CD4-positive, alpha-beta memory T cell (primary cell): Measurements from ENCODE around the gene DSTN. TPM values are rescaled to one million over a fixed set of nuclear protein-coding genes. Genes with fewer than 3 reads are reported as not detected.

ENCODE experiments used
- CTCF ChIA-PET: fragments of 350-600 bp; sonication (Branson Sonifier 250); formaldehyde crosslinking; loops from one replicate; lab custom pipeline; 2021; ENCODE audit warnings: inconsistent platforms; ENCODE audit not compliant: partially characterized antibody; lab: Charles Lee
- POLR2A ChIA-PET: fragments of 350-600 bp; sonication (Branson Sonifier 250); formaldehyde crosslinking; loops from one replicate; lab custom pipeline; 2021; ENCODE audit not compliant: partially characterized antibody; lab: Charles Lee
- DNase-seq, 5 donors: peaks; one replicate each; pipeline versions ENCODE4 v3.0.0 to v3.0.0-alpha.2; 2020 to 2022; ENCODE audit warnings: mixed read lengths in 1 of 5
- H3K27ac ChIP-seq: one replicate; pipeline ENCODE4 v1.7.0; 2013; ENCODE audit warnings: low read depth, low read length
- H3K27me3 ChIP-seq: 2 replicates; pipeline ENCODE4 v1.7.0; 2013; ENCODE audit warnings: mild to moderate bottlenecking, low read length, moderate library complexity; ENCODE audit not compliant: insufficient read depth
- H3K36me3 ChIP-seq: 2 replicates; pipeline ENCODE4 v1.7.0; 2013; ENCODE audit warnings: mild to moderate bottlenecking, low read length, moderate library complexity; ENCODE audit not compliant: insufficient read depth
- H3K4me1 ChIP-seq: 2 replicates; pipeline ENCODE4 v1.7.0; 2013; ENCODE audit warnings: mild to moderate bottlenecking, low read length, moderate library complexity; ENCODE audit not compliant: insufficient read depth
- H3K4me3 ChIP-seq, 2 donors: one replicate each; pipeline ENCODE4 v1.7.0; 2013; ENCODE audit warnings: low read length in 2 of 2, mild to moderate bottlenecking in 1 of 2
- H3K9me3 ChIP-seq, 2 donors: one replicate each; pipeline ENCODE4 v1.7.0; 2013; ENCODE audit warnings: low read length in 2 of 2, control low read depth in 1 of 2; ENCODE audit not compliant: control insufficient read depth in 1 of 2
- H3K27ac Mint-ChIP-seq, 7 donors: one replicate each; pipeline ENCODE4 v1.8.0; 2020 to 2021; ENCODE audit warnings: mixed read lengths in 7 of 7, mild to moderate bottlenecking in 6 of 7, inconsistent platforms in 3 of 7, moderate library complexity in 3 of 7
- H3K27me3 Mint-ChIP-seq, 2 donors: one replicate each; pipeline ENCODE4 v1.8.0; 2020 to 2021; ENCODE audit warnings: mixed read lengths in 2 of 2
- H3K36me3 Mint-ChIP-seq, 2 donors: one replicate each; pipeline ENCODE4 v1.8.0; 2020 to 2021; ENCODE audit warnings: mixed read lengths in 2 of 2, inconsistent platforms in 1 of 2, mild to moderate bottlenecking in 1 of 2
- H3K4me1 Mint-ChIP-seq, 4 donors: one replicate each; pipeline ENCODE4 v1.8.0; 2020 to 2021; ENCODE audit warnings: mixed read lengths in 4 of 4, mild to moderate bottlenecking in 1 of 4
- H3K4me3 Mint-ChIP-seq, 8 donors: one replicate each; pipeline ENCODE4 v1.8.0; 2020 to 2021; ENCODE audit warnings: mixed read lengths in 8 of 8, mild to moderate bottlenecking in 7 of 8, moderate library complexity in 6 of 8, inconsistent platforms in 3 of 8
- H3K9me3 Mint-ChIP-seq, 8 donors: one replicate each; pipeline ENCODE4 v1.8.0; 2020 to 2021; ENCODE audit warnings: mixed read lengths in 8 of 8, mild to moderate bottlenecking in 5 of 8, inconsistent platforms in 3 of 8, moderate library complexity in 1 of 8
- intact Hi-C: fragments of 100-400 bp; cut with micrococcal nuclease; formaldehyde crosslinking; loops from one replicate; pipeline ENCODE4 v1.15.1; 2023
- polyA plus RNA-seq, 2 donors: library from polyadenylated mRNA; unstranded; fragments of 300-500 nt; fragmentation: Illumina TruSeq; gene quantifications; one replicate each; pipeline ENCODE4 v1.2.3, GENCODE V29; 2021
- total RNA-seq, 2 experiments: library from RNA; stranded (reverse); gene quantifications; one replicate each; pipeline ENCODE4 v1.2.3, GENCODE V29; 2021

Gene DSTN
- 10 to 100 TPM; 43.1 to 49.1 TPM for total RNA-seq
- polyA plus RNA-seq, result 100 to 1,000 TPM; 147 to 212 TPM

- ChIA-PET CTCF (interaction anchor here (0.7 to 3.1 kb wide), 10 partner anchors 11 to 328 kb away, joined by 3 to 18 read pairs (median 6); partner anchors contain the start of gene RRBP1), POLR2A (interaction anchor here (0.8 to 4.7 kb wide), 17 partner anchors 13 to 568 kb away, joined by 3 to 63 read pairs (median 5); partner anchors contain the start of genes BFSP1, KAT14, MGME1 and PET117)
- peak within 1 kb of the TSS; percentile 70 to 97 (median 96) for H3K27ac Mint-ChIP-seq
- peak; percentile 87 to 91 (median 90) for DNase-seq
- no peaks in the 10 kb centered on the region for H3K27me3 Mint-ChIP-seq
- peak within 1 kb of the TSS; percentile 73 to 84 for H3K4me3 ChIP-seq
- H3K36me3 ChIP-seq, result no peaks in the 10 kb centered on the region
- peaks cover 23 to 37% (median 28%) of the 10 kb centered on the region in 4 donors for H3K4me1 Mint-ChIP-seq
- no peaks in the 10 kb centered on the region for H3K27me3 ChIP-seq
- H3K4me3 Mint-ChIP-seq, result peak within 1 kb of the TSS; percentile 94 to 97 (median 96)
- no peaks in the 10 kb centered on the region for H3K9me3 ChIP-seq
- peaks cover 0 to 18% of the 10 kb centered on the region in 2 donors for H3K36me3 Mint-ChIP-seq
- H3K27ac ChIP-seq, result peak within 1 kb of the TSS; percentile 83
- intact Hi-C loops, result loop anchor here (1.0 to 2.0 kb wide), 6 partner anchors 41 to 719 kb away; partner anchors contain the start of genes KAT14, MGME1, PET117 and RRBP1
- H3K4me1 ChIP-seq, result peaks cover 35% of the 10 kb centered on the region
- no peaks in the 10 kb centered on the region for H3K9me3 Mint-ChIP-seq
These were observed at the start of gene DSTN for GRCh38 chr20:17569616-17570346. TSS of gene DSTN (plus strand) at chr20:17570075. CDS start at chr20:17570209, 134 bp downstream.

DNA sequence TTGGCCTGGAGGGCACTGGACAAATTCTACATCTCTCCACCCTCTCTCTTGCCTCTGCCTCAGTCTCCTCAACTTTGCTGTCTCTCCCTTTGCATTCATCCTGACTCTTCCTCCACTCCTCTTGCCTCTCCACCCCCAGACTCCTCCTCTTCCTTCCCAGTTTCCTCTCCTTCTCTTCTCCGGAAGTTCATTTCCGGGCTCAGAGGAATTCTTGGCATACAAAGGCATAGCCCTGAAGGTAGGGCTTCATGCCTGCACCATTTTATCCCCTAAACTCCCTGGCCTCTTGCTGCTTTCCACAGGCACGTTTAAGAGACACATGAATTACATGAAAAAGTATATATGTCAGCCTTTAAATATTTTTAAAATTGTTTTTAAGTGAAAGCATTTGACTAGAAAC is 49.3 kb upstream of the DSTN start:
- Mint-ChIP-seq H3K4me1 (peaks cover 3 to 10% (median 6%) of the 10 kb centered on the region in 4 donors), H3K9me3 (no peaks in the 10 kb centered on the region), H3K4me3 (no peak overlapping the region), H3K27me3 (no peaks in the 10 kb centered on the region), H3K36me3 (no peaks in the 10 kb centered on the region), H3K27ac (peak overlapping the region in 2 of 7 donors; percentile 42 to 91)
- POLR2A ChIA-PET, result no interaction called here
- no peak overlapping the region for H3K27ac ChIP-seq
- no peak for DNase-seq
- H3K36me3 ChIP-seq, result no peaks in the 10 kb centered on the region
- H3K4me1 ChIP-seq, result no peaks in the 10 kb centered on the region
- H3K4me3 ChIP-seq, result no peak overlapping the region
- intact Hi-C loops, result no loop called here
- CTCF ChIA-PET, result interaction anchor here (3.1 kb wide), 1 partner anchor 15 kb away, joined by 14 read pairs; no protein-coding TSS in a partner anchor
- no peaks in the 10 kb centered on the region for H3K27me3 ChIP-seq
- no peaks in the 10 kb centered on the region for H3K9me3 ChIP-seq

GRCh38 chr20:17522528-17522927 is 47.3 kb upstream of the DSTN start:
- Histone ChIP-seq H3K9me3 (no peaks in the 10 kb centered on the region), H3K27ac (no peak overlapping the region), H3K27me3 (no peaks in the 10 kb centered on the region), H3K36me3 (no peaks in the 10 kb centered on the region), H3K4me3 (no peak overlapping the region), H3K4me1 (no peaks in the 10 kb centered on the region)
- Mint-ChIP-seq H3K4me3 (no peak overlapping the region), H3K27ac (no peak overlapping the region), H3K27me3 (no peaks in the 10 kb centered on the region), H3K4me1 (peaks cover 0 to 3% (median 3%) of the 10 kb centered on the region in 4 donors), H3K36me3 (no peaks in the 10 kb centered on the region), H3K9me3 (no peaks in the 10 kb centered on the region)
- DNase-seq, result no peak
- intact Hi-C loops, result no loop called here
- POLR2A ChIA-PET, result no interaction called here
- CTCF ChIA-PET, result no interaction called here

- CTCF ChIA-PET, result interaction anchor here (1.8 kb wide), 1 partner anchor 18 kb away, joined by 5 read pairs; no protein-coding TSS in a partner anchor
These were observed 46.5 kb upstream of the DSTN start for GRCh38 chr20:17523326-17523725.

DNA sequence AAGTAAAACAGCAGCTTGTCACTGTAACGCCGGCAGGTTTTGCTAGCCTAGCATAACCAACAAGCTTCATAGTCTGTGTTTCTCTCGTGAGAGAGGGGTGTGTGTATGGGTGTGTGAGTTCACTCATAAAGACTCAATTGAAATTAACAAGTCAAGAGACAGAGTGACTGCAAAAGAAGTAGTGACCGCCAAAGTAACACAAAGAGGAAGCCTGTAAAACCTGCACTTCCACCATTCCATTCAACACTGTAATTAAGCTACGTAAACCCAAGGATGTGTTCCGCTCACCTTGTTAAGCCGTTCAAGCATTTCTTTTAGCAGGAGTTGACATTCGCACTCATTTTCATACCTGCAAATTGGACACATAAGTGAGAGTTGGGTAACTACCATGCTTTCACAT is 45.3 kb upstream of the DSTN start:
- H3K4me3 Mint-ChIP-seq, result no peak overlapping the region
- ChIA-PET POLR2A (no interaction called here), CTCF (interaction anchor here (0.6 to 1.8 kb wide), 3 partner anchors 19 to 123 kb away, joined by 3 to 5 read pairs (median 3); no protein-coding TSS in a partner anchor)
- H3K36me3 Mint-ChIP-seq, result no peaks in the 10 kb centered on the region
- H3K27me3 Mint-ChIP-seq, result no peaks in the 10 kb centered on the region
- H3K27ac ChIP-seq, result no peak overlapping the region
- H3K9me3 ChIP-seq, result no peaks in the 10 kb centered on the region
- intact Hi-C loops, result no loop called here
- no peaks in the 10 kb centered on the region for H3K9me3 Mint-ChIP-seq
- H3K4me3 ChIP-seq, result no peak overlapping the region
- peaks cover 0 to 3% (median 3%) of the 10 kb centered on the region in 4 donors for H3K4me1 Mint-ChIP-seq
- DNase-seq, result no peak
- no peaks in the 10 kb centered on the region for H3K36me3 ChIP-seq
- H3K27ac Mint-ChIP-seq, result no peak overlapping the region
- no peaks in the 10 kb centered on the region for H3K27me3 ChIP-seq
- H3K4me1 ChIP-seq, result no peaks in the 10 kb centered on the region

More at GRCh38 chr20:17523326-17523725, 46.5 kb upstream of the DSTN start:
- Histone ChIP-seq H3K27ac (no peak overlapping the region), H3K36me3 (no peaks in the 10 kb centered on the region), H3K9me3 (no peaks in the 10 kb centered on the region), H3K27me3 (no peaks in the 10 kb centered on the region), H3K4me1 (no peaks in the 10 kb centered on the region), H3K4me3 (no peak overlapping the region)
- Mint-ChIP-seq H3K36me3 (no peaks in the 10 kb centered on the region), H3K27me3 (no peaks in the 10 kb centered on the region), H3K4me3 (no peak overlapping the region), H3K4me1 (peaks cover 0 to 3% (median 3%) of the 10 kb centered on the region in 4 donors), H3K27ac (no peak overlapping the region), H3K9me3 (no peaks in the 10 kb centered on the region)
- intact Hi-C loops, result no loop called here
- DNase-seq, result no peak
- POLR2A ChIA-PET, result no interaction called here

DNA sequence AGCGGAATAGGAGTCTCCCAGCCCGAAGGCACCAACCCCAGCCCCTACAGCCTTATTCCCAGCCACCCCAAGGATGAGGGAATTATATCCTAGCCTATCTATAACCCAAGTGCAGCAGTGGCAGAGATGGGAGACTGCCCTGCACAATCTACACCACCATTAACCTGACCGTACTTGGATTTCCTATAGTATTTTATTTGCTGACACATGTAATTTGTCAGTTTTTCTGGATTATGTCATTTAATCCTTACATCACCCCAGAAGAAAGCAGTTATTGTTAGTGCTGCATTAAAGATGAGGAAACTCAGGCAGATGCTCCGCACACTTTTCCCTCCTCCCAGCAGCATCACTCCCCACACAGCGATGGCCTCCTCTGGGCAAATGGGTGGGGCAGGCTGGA is 44.7 kb upstream of the DSTN start:
- Histone ChIP-seq H3K4me3 (no peak overlapping the region), H3K27ac (no peak overlapping the region), H3K27me3 (no peaks in the 10 kb centered on the region), H3K36me3 (no peaks in the 10 kb centered on the region), H3K9me3 (no peaks in the 10 kb centered on the region), H3K4me1 (peaks cover 1% of the 10 kb centered on the region)
- Mint-ChIP-seq H3K27me3 (no peaks in the 10 kb centered on the region), H3K4me1 (peaks cover under 1 to 4% (median 3%) of the 10 kb centered on the region in 4 donors), H3K4me3 (peak overlapping the region in 1 of 8 donors; percentile 31), H3K36me3 (no peaks in the 10 kb centered on the region), H3K9me3 (no peaks in the 10 kb centered on the region), H3K27ac (no peak overlapping the region)
- no peak for DNase-seq
- intact Hi-C loops, result no loop called here
- ChIA-PET POLR2A (interaction anchor here (0.9 kb wide), 1 partner anchor 20 kb away, joined by 3 read pairs; no protein-coding TSS in a partner anchor), CTCF (interaction anchor here (0.6 to 1.5 kb wide), 2 partner anchors 21 to 123 kb away, joined by 3 read pairs; no protein-coding TSS in a partner anchor)

- DNase-seq, result peak in 2 of 5 donors; percentile 32 to 38
- Mint-ChIP-seq H3K27me3 (peaks cover 2 to 4% of the 10 kb centered on the region in 2 donors), H3K4me3 (no peak overlapping the region), H3K27ac (peak overlapping the region in 1 of 7 donors; percentile 80), H3K36me3 (no peaks in the 10 kb centered on the region), H3K9me3 (no peaks in the 10 kb centered on the region), H3K4me1 (peaks cover 4 to 7% (median 6%) of the 10 kb centered on the region in 4 donors)
- ChIA-PET CTCF (interaction anchor here (1.5 kb wide), 1 partner anchor 122 kb away, joined by 3 read pairs; no protein-coding TSS in a partner anchor), POLR2A (interaction anchor here (0.9 kb wide), 1 partner anchor 20 kb away, joined by 3 read pairs; no protein-coding TSS in a partner anchor)
- H3K36me3 ChIP-seq, result no peaks in the 10 kb centered on the region
- no peaks in the 10 kb centered on the region for H3K9me3 ChIP-seq
- H3K27me3 ChIP-seq, result no peaks in the 10 kb centered on the region
- no peak overlapping the region for H3K4me3 ChIP-seq
- H3K27ac ChIP-seq, result no peak overlapping the region
- peaks cover 6% of the 10 kb centered on the region for H3K4me1 ChIP-seq
- intact Hi-C loops, result no loop called here
These were observed 44.2 kb upstream of the DSTN start for GRCh38 chr20:17525650-17526049.
